HFFc6 (cell line): ENCODE measurements around the gene ZNF784. TPM values are rescaled to one million over a fixed set of nuclear protein-coding genes. Genes with fewer than 3 reads are reported as not detected.

Experiments
- DNase-seq: peaks from one replicate; pipeline ENCODE4 v3.0.0-alpha.2; 2018
- H3K27ac Mint-ChIP-seq: 2 replicates; pipeline ENCODE4 v1.8.0; 2020; ENCODE audit warnings: mild to moderate bottlenecking, mixed read lengths
- H3K27me3 Mint-ChIP-seq: 2 replicates; pipeline ENCODE4 v1.8.0; 2021; ENCODE audit warnings: mild to moderate bottlenecking, moderate library complexity, mixed read lengths; ENCODE audit not compliant: insufficient read depth
- H3K36me3 Mint-ChIP-seq: 2 replicates; pipeline ENCODE4 v1.8.0; 2021; ENCODE audit warnings: low read depth, mixed read lengths
- H3K4me1 Mint-ChIP-seq: 2 replicates; pipeline ENCODE4 v1.8.0; 2020; ENCODE audit warnings: low read depth, mixed read lengths
- H3K4me3 Mint-ChIP-seq: 2 replicates; pipeline ENCODE4 v1.8.0; 2020; ENCODE audit warnings: mild to moderate bottlenecking, moderate library complexity, mixed read lengths
- H3K9me3 Mint-ChIP-seq: 2 replicates; pipeline ENCODE4 v1.8.0; 2020; ENCODE audit warnings: mild to moderate bottlenecking, mixed read lengths
- total RNA-seq, 6 experiments: library from RNA; stranded (reverse); fragmentation: NEBNext Ultra II Directional; extraction: Animal tissue kit (Norgen Biotek cat#: 25700); gene quantifications; 2 replicates in 1 of 6; 3 replicates in 5 of 6; pipeline ENCODE4 v1.2.3, GENCODE V29; 2021
- TF ChIP-seq, protein P1 (sequence below): fragments of 200-600 bp; sonication (generic); IDR thresholded peaks from 2 replicates; pipeline ENCODE4 v1.5.0; 2021; ENCODE audit warnings: antibody characterized with exemption, mild to moderate bottlenecking

ZNF784 gene
- total RNA-seq, 6 experiments from 2014 or later, result 4.6 to 5.3 (median 4.8) TPM

- no peak for DNase-seq
- TF ChIP-seq, protein P1, sequence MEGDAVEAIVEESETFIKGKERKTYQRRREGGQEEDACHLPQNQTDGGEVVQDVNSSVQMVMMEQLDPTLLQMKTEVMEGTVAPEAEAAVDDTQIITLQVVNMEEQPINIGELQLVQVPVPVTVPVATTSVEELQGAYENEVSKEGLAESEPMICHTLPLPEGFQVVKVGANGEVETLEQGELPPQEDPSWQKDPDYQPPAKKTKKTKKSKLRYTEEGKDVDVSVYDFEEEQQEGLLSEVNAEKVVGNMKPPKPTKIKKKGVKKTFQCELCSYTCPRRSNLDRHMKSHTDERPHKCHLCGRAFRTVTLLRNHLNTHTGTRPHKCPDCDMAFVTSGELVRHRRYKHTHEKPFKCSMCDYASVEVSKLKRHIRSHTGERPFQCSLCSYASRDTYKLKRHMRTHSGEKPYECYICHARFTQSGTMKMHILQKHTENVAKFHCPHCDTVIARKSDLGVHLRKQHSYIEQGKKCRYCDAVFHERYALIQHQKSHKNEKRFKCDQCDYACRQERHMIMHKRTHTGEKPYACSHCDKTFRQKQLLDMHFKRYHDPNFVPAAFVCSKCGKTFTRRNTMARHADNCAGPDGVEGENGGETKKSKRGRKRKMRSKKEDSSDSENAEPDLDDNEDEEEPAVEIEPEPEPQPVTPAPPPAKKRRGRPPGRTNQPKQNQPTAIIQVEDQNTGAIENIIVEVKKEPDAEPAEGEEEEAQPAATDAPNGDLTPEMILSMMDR, result no peak
- no peaks in the 10 kb centered on the region for H3K9me3 Mint-ChIP-seq
Observed at GRCh38 chr19:55616395-55616875, 7.9 kb downstream of the ZNF784 start.

GRCh38 chr19:55615543-55616394 lies 8.6 kb downstream of the ZNF784 start:
- Mint-ChIP-seq H3K36me3 (peaks cover 31% of the 10 kb centered on the region), H3K27ac (no peak overlapping the region), H3K27me3 (peaks cover 4% of the 10 kb centered on the region), H3K4me1 (peaks cover 14% of the 10 kb centered on the region), H3K4me3 (no peak overlapping the region), H3K9me3 (no peaks in the 10 kb centered on the region)
- DNase-seq, result no peak
- TF ChIP-seq, protein P1, result no peak

More at GRCh38 chr19:55616395-55616875, 7.9 kb downstream of the ZNF784 start:
- Mint-ChIP-seq H3K36me3 (peaks cover 31% of the 10 kb centered on the region), H3K4me1 (peaks cover 14% of the 10 kb centered on the region), H3K27ac (no peak overlapping the region), H3K27me3 (peaks cover 4% of the 10 kb centered on the region), H3K4me3 (no peak overlapping the region)

- peaks cover 3% of the 10 kb centered on the region for H3K9me3 Mint-ChIP-seq
- peaks cover 8% of the 10 kb centered on the region for H3K4me1 Mint-ChIP-seq
- TF ChIP-seq, protein P1, result no peak
- H3K4me3 Mint-ChIP-seq, result no peak overlapping the region
- DNase-seq, result no peak
- H3K27me3 Mint-ChIP-seq, result peaks cover 1% of the 10 kb centered on the region
- H3K36me3 Mint-ChIP-seq, result peaks cover 30% of the 10 kb centered on the region
- H3K27ac Mint-ChIP-seq, result no peak overlapping the region
Observed at GRCh38 chr19:55614711-55615542, 9.4 kb downstream of the ZNF784 start.

- H3K4me3 Mint-ChIP-seq, result no peak overlapping the region
- H3K27me3 Mint-ChIP-seq, result peaks cover 1% of the 10 kb centered on the region; the same call in 1 of the 2 replicates
- no peaks in the 10 kb centered on the region; the same call in 1 of the 2 replicates for H3K4me1 Mint-ChIP-seq
- no peak for DNase-seq
- H3K9me3 Mint-ChIP-seq, result peaks cover 7% of the 10 kb centered on the region
- no peak overlapping the region for H3K27ac Mint-ChIP-seq
- peaks cover 32% of the 10 kb centered on the region for H3K36me3 Mint-ChIP-seq
- TF ChIP-seq, protein P1, result no peak
Observed at GRCh38 chr19:55613930-55614710, 10.2 kb downstream of the ZNF784 start.

- H3K9me3 Mint-ChIP-seq, result peaks cover 7% of the 10 kb centered on the region
- peaks cover 1% of the 10 kb centered on the region; the same call in 1 of the 2 replicates for H3K27me3 Mint-ChIP-seq
- no peak overlapping the region for H3K27ac Mint-ChIP-seq
- no peak for DNase-seq
- H3K4me1 Mint-ChIP-seq, result peaks cover 4% of the 10 kb centered on the region; the same call in 1 of the 2 replicates
- no peak overlapping the region for H3K4me3 Mint-ChIP-seq
- TF ChIP-seq, protein P1, result no peak
- peaks cover 37% of the 10 kb centered on the region for H3K36me3 Mint-ChIP-seq
Observed at GRCh38 chr19:55613396-55613795, 11.0 kb downstream of the ZNF784 start.
